ENCODE results near the gene CLEC16A.
"Not testable (repeated sequence)": the region's sequence is repeated elsewhere in the genome, so short reads cannot be mapped to it uniquely, and the experiment has no call there.

CLEC16A gene

GRCh38 chr16:10926094-10926493 lies 18.3 kb upstream of the CLEC16A start:
- DNase-seq (ENCODE audit: low spot score) = no peak

GRCh38 chr16:10926867-10927266 lies 17.5 kb upstream of the CLEC16A start:
- no peak for DNase-seq (ENCODE audit: low spot score)

GRCh38 chr16:10927497-10928112 lies 16.8 kb upstream of the CLEC16A start:
- no peak for DNase-seq (ENCODE audit: low spot score)

- not testable (repeated sequence) for DNase-seq (ENCODE audit: low spot score)
Observed at GRCh38 chr16:10929097-10929496, 15.3 kb upstream of the CLEC16A start.

GRCh38 chr16:10929853-10930754 lies 14.3 kb upstream of the CLEC16A start:
- DNase-seq (ENCODE audit: low spot score) = no peak

GRCh38 chr16:10930755-10931093 lies 13.6 kb upstream of the CLEC16A start:
- DNase-seq (ENCODE audit: low spot score) = no peak

- no peak for DNase-seq (ENCODE audit: low spot score)
Observed at GRCh38 chr16:10931134-10931533, 13.2 kb upstream of the CLEC16A start.

- DNase-seq (ENCODE audit: low spot score) = no peak
Observed at GRCh38 chr16:10931977-10932632, 12.3 kb upstream of the CLEC16A start.

- no peak for DNase-seq (ENCODE audit: low spot score)
Observed at GRCh38 chr16:10932959-10933710, 11.2 kb upstream of the CLEC16A start.

- no peak for DNase-seq (ENCODE audit: low spot score)
Observed at GRCh38 chr16:10933865-10934264, 10.5 kb upstream of the CLEC16A start.

GRCh38 chr16:10934325-10935107 lies 9.8 kb upstream of the CLEC16A start:
- DNase-seq (ENCODE audit: low spot score) = no peak

GRCh38 chr16:10935226-10935915 lies 9.0 kb upstream of the CLEC16A start:
- DNase-seq (ENCODE audit: low spot score) = no peak

GRCh38 chr16:10936272-10936984 lies 7.9 kb upstream of the CLEC16A start:
- no peak for DNase-seq (ENCODE audit: low spot score)

- no peak for DNase-seq (ENCODE audit: low spot score)
Observed at GRCh38 chr16:10937068-10937859, 7.1 kb upstream of the CLEC16A start.

GRCh38 chr16:10938321-10938720 lies 6.0 kb upstream of the CLEC16A start:
- DNase-seq (ENCODE audit: low spot score) = no peak

GRCh38 chr16:10938796-10939648 lies 5.3 kb upstream of the CLEC16A start:
- DNase-seq (ENCODE audit: low spot score) = no peak

- no peak for DNase-seq (ENCODE audit: low spot score)
Observed at GRCh38 chr16:10939649-10940234, 4.6 kb upstream of the CLEC16A start.

GRCh38 chr16:10940501-10941079 lies 3.8 kb upstream of the CLEC16A start:
- no peak for DNase-seq (ENCODE audit: low spot score)

Data from left forelimb (tissue), 1 donor.